ENCODE data around the gene TBC1D2. TPM values are rescaled to one million over a fixed set of nuclear protein-coding genes. Genes with fewer than 3 reads are reported as not detected.

TBC1D2 gene
- polyA plus RNA-seq, 2 of the 4 experiments (the other 2 are of a cell fraction) = 3.3 to 7.3 TPM

GRCh38 chr9:98191181-98191608 is 64.3 kb downstream of the TBC1D2 start:
- Histone ChIP-seq H3K4me1 (peaks cover 11% of the 10 kb centered on the region; the same call in 2 of the 3 replicates), H3K4me2 (0 out of 3 replicates have a peak overlapping the region, but pooled peaks have one; percentile 83), H3K4me3 (no peak overlapping the region), H3K27ac (no peak overlapping the region), H3K9me3 (no peaks in the 10 kb centered on the region)
- ChIA-PET CTCF (interaction anchor here (0.6 to 3.8 kb wide), 5 partner anchors 14 to 267 kb away, joined by 3 to 18 read pairs (median 4); partner anchors contain the start of gene TBC1D2), POLR2A (no interaction called here)
- no peak for DNase-seq (ENCODE audit: low read depth in 1 of 2, low spot score in 1 of 2)
- TF ChIP-seq RCOR1 (IDR thresholded peaks at IDR 0.05; ENCODE audit: low read depth, low read length) (no peak), TP53 (CRISPR knock-in tag; IDR thresholded peaks at IDR 0.05) (no peak), HEYL (CRISPR knock-in tag; IDR thresholded peaks at IDR 0.05) (no peak)
- FAIRE-seq = no peak
- no peak for ATAC-seq
- 84% methylated on average over 4 of the region's 5 CpGs for WGBS (ENCODE audit: missing lambda C conversion rate)

- no peak overlapping the region for H3K4me3 ChIP-seq
- FAIRE-seq (no peak), DNase-seq (ENCODE audit: low read depth in 1 of 2, low spot score in 1 of 2) (no peak), ATAC-seq (no peak)
- no peaks in the 10 kb centered on the region for H3K9me3 ChIP-seq
- TF ChIP-seq TFCP2L1 (CRISPR knock-in tag; IDR thresholded peaks at IDR 0.05) = no peak
- TF ChIP-seq CBX2 (IDR thresholded peaks at IDR 0.05; ENCODE audit: borderline replicate concordance, low read depth) = no peak
- no peak for TF ChIP-seq MAZ (IDR thresholded peaks at IDR 0.05; ENCODE audit: borderline replicate concordance, low read depth, low read length)
- no peak for TF ChIP-seq FOSL2 (IDR thresholded peaks at IDR 0.05)
- no peak for TF ChIP-seq FOSL2 (CRISPR knock-in tag; IDR thresholded peaks at IDR 0.05)
- no peak for TF ChIP-seq RNF2 (IDR thresholded peaks at IDR 0.05; ENCODE audit: borderline replicate concordance, low read depth)
- no peak for TF ChIP-seq MYC (IDR thresholded peaks at IDR 0.05; ENCODE audit: borderline replicate concordance, low read length)
- TF ChIP-seq SREBF2 (IDR thresholded peaks at IDR 0.05) = no peak
- TF ChIP-seq ZNF302 (CRISPR knock-in tag; IDR thresholded peaks at IDR 0.05) = no peak
- no peak for TF ChIP-seq HMGXB4 (CRISPR knock-in tag; IDR thresholded peaks at IDR 0.05; ENCODE audit: borderline replicate concordance)
- no peak for TF ChIP-seq MAX (IDR thresholded peaks at IDR 0.05)
- TF ChIP-seq REST (IDR thresholded peaks at IDR 0.05) = no peak
- TF ChIP-seq E2F6 (IDR thresholded peaks at IDR 0.05; ENCODE audit: borderline replicate concordance, low read depth) = no peak
- TF ChIP-seq BHLHE40 (IDR thresholded peaks at IDR 0.05; ENCODE audit: low read depth, low read length) = no peak
- POLR2A ChIA-PET = no interaction called here
- H3K4me1 ChIP-seq = peaks cover 11% of the 10 kb centered on the region; the same call in 2 of the 3 replicates
- CTCF ChIA-PET = interaction anchor here (1.5 to 3.8 kb wide), 3 partner anchors 14 to 117 kb away, joined by 3 to 18 read pairs (median 5); partner anchors contain the start of gene TBC1D2
- WGBS (ENCODE audit: missing lambda C conversion rate) = 88% methylated on average over 5 of the region's 5 CpGs
- H3K27ac ChIP-seq = no peak overlapping the region
- no peak overlapping the region for H3K4me2 ChIP-seq
These were observed 64.7 kb downstream of the TBC1D2 start for GRCh38 chr9:98190757-98191105.

GRCh38 chr9:98189412-98189811 is 66.0 kb downstream of the TBC1D2 start:
- Histone ChIP-seq H3K4me2 (no peak overlapping the region), H3K9me3 (no peaks in the 10 kb centered on the region), H3K27ac (no peak overlapping the region), H3K4me1 (peaks cover 11% of the 10 kb centered on the region; the same call in 2 of the 3 replicates), H3K4me3 (no peak overlapping the region)
- no peak for TF ChIP-seq RFX5 (IDR thresholded peaks at IDR 0.05)
- TF ChIP-seq EHF (CRISPR knock-in tag; IDR thresholded peaks at IDR 0.05) = no peak
- no peak for TF ChIP-seq CTCF (IDR thresholded peaks at IDR 0.05)
- TF ChIP-seq FOSB (CRISPR knock-in tag; IDR thresholded peaks at IDR 0.05) = no peak
- no peak for TF ChIP-seq BCL3 (IDR thresholded peaks at IDR 0.05)
- TF ChIP-seq HOXA7 (CRISPR knock-in tag; IDR thresholded peaks at IDR 0.05) = no peak
- no peak for TF ChIP-seq BHLHE40 (IDR thresholded peaks at IDR 0.05; ENCODE audit: low read depth, low read length)
- TF ChIP-seq RARB (CRISPR knock-in tag; IDR thresholded peaks at IDR 0.05) = no peak
- DNase-seq (ENCODE audit: low read depth in 1 of 2, low spot score in 1 of 2) (no peak), FAIRE-seq (no peak), ATAC-seq (no peak)
- CTCF ChIA-PET = interaction anchor here (0.9 to 1.6 kb wide), 6 partner anchors 10 to 116 kb away, joined by 3 to 4 read pairs (median 3); no protein-coding TSS in a partner anchor
- 71% methylated on average over 6 of the region's 6 CpGs for WGBS (ENCODE audit: missing lambda C conversion rate)
- POLR2A ChIA-PET = no interaction called here

Data from A549 (cell line).